Fibroblast of skin of abdomen (primary cell): ENCODE results near the gene TACC2.
"Not testable (repeated sequence)": the region's sequence is repeated elsewhere in the genome, so short reads cannot be mapped to it uniquely, and the experiment has no call there.

ENCODE experiments used
- DNase-seq: peaks from one replicate; pipeline ENCODE4 v3.0.0-alpha.2; 2013

TACC2 gene

GRCh38 chr10:121984463-121984862, 4.5 kb upstream of the TACC2 start:
- DNase-seq = no peak

- DNase-seq = no peak
Measured at GRCh38 chr10:121990015-121990677, 1.2 kb downstream of the TACC2 start.

- not testable (repeated sequence) for DNase-seq
Measured at GRCh38 chr10:121991727-121992126, 2.8 kb downstream of the TACC2 start.

GRCh38 chr10:121994429-121994941, 5.5 kb downstream of the TACC2 start:
- DNase-seq = no peak

GRCh38 chr10:121998462-121998861, 9.5 kb downstream of the TACC2 start:
- DNase-seq = no peak

- no peak for DNase-seq
Measured at GRCh38 chr10:121999301-121999700, 10.3 kb downstream of the TACC2 start.

- no peak for DNase-seq
Measured at GRCh38 chr10:122001698-122002097, 12.7 kb downstream of the TACC2 start.

- no peak for DNase-seq
Measured at GRCh38 chr10:122007415-122007814, 18.5 kb downstream of the TACC2 start.

GRCh38 chr10:122010405-122011050, 21.6 kb downstream of the TACC2 start:
- no peak for DNase-seq

- DNase-seq = no peak
Measured at GRCh38 chr10:122012731-122013130, 23.8 kb downstream of the TACC2 start.

GRCh38 chr10:122013311-122013780, 24.4 kb downstream of the TACC2 start:
- no peak for DNase-seq

GRCh38 chr10:122014652-122015248, 25.8 kb downstream of the TACC2 start:
- no peak for DNase-seq

GRCh38 chr10:122017926-122018325, 29.0 kb downstream of the TACC2 start:
- DNase-seq = not testable (repeated sequence)

GRCh38 chr10:122018491-122018890, 29.5 kb downstream of the TACC2 start:
- DNase-seq = no peak

- DNase-seq = no peak
Measured at GRCh38 chr10:122018951-122019413, 30.0 kb downstream of the TACC2 start.

- DNase-seq = no peak
Measured at GRCh38 chr10:122019414-122019975, 30.5 kb downstream of the TACC2 start.

- DNase-seq = no peak
Measured at GRCh38 chr10:122020226-122020625, 31.3 kb downstream of the TACC2 start.

GRCh38 chr10:122021379-122021778, 32.4 kb downstream of the TACC2 start:
- peak; percentile 47 for DNase-seq

GRCh38 chr10:122021828-122022227, 32.9 kb downstream of the TACC2 start:
- DNase-seq = no peak

GRCh38 chr10:122022276-122022675, 33.3 kb downstream of the TACC2 start:
- DNase-seq = no peak

- DNase-seq = not testable (repeated sequence)
Measured at GRCh38 chr10:122023257-122023656, 34.3 kb downstream of the TACC2 start.

GRCh38 chr10:122029499-122030199, 40.7 kb downstream of the TACC2 start:
- no peak for DNase-seq

GRCh38 chr10:122030200-122030552, 41.2 kb downstream of the TACC2 start:
- no peak for DNase-seq
